Measurements from ENCODE around the gene ZNF618.

ZNF618 gene

DNA sequence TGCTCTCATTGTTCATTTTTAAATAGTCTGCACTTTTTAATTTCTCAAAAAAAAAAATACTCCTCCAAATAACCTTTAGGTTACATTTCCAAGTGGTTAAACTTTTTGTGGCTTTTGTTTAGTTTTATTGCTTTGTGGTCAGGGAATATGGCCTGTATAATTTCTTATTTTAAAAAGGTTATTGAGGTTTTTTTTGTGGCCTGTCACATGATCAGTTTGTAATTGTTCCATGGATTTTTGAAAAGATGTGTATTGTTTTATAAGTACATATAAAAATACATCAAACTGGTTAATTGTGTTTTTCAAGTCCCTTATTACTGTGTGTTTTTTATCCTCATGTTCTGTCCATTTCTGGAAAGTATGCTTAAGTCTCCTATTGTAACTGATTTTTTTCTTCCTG lies 64.0 kb downstream of the ZNF618 start:
- TF ChIP-seq, protein P1, sequence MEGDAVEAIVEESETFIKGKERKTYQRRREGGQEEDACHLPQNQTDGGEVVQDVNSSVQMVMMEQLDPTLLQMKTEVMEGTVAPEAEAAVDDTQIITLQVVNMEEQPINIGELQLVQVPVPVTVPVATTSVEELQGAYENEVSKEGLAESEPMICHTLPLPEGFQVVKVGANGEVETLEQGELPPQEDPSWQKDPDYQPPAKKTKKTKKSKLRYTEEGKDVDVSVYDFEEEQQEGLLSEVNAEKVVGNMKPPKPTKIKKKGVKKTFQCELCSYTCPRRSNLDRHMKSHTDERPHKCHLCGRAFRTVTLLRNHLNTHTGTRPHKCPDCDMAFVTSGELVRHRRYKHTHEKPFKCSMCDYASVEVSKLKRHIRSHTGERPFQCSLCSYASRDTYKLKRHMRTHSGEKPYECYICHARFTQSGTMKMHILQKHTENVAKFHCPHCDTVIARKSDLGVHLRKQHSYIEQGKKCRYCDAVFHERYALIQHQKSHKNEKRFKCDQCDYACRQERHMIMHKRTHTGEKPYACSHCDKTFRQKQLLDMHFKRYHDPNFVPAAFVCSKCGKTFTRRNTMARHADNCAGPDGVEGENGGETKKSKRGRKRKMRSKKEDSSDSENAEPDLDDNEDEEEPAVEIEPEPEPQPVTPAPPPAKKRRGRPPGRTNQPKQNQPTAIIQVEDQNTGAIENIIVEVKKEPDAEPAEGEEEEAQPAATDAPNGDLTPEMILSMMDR (IDR thresholded peaks at IDR 0.05; ENCODE audit: insufficient read depth, missing control alignments) = no peak
- FAIRE-seq (no peak), DNase-seq (ENCODE audit: insufficient read length, low spot score) (no peak)

DNA sequence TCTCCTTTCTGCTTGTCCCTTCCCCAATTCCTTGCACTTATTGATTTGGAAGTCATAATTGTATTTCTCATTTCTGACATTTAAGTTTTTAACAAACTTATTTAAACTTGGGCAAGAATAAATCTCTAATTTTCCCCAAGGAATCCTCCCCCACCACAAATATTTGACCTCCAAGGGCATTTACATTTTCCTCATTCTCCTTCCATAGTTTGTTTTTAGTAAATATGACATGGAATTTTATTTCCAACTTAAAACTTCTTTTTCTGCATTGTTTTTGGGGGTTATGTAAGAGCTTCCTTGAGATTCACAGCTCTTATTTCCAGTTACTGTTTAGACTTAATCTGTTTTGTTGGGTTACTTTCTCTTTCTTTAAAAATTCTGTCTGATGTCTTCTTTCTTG lies 64.9 kb downstream of the ZNF618 start:
- DNase-seq (ENCODE audit: insufficient read length, low spot score) (no peak), FAIRE-seq (no peak)

DNA sequence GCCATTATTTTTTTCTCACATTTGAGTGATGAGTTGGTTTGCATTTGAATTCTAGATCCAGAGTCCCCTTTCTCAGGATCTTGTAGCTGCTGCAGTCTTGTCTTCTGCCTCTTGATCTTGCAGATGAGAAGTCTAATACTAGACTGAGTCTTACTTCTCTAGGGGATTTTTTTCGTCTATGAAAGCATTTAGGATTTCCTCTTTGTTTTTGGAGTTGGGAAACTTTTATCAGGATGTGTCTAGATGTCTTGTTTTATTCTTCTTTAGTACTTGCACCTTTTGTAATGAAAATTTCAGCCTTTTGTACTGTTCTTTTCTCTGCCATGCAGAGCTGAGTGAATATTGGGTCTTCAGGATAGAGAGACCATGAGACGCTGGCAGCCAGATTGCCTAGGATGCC lies 65.4 kb downstream of the ZNF618 start:
- DNase-seq (ENCODE audit: insufficient read length, low spot score) (no peak), FAIRE-seq (no peak)
- TF ChIP-seq, protein P1 (IDR thresholded peaks at IDR 0.05; ENCODE audit: insufficient read depth, missing control alignments) = no peak

More for the DNA sequence above, 64.9 kb downstream of the ZNF618 start:
- TF ChIP-seq, protein P1 (IDR thresholded peaks at IDR 0.05; ENCODE audit: insufficient read depth, missing control alignments) = no peak

DNA sequence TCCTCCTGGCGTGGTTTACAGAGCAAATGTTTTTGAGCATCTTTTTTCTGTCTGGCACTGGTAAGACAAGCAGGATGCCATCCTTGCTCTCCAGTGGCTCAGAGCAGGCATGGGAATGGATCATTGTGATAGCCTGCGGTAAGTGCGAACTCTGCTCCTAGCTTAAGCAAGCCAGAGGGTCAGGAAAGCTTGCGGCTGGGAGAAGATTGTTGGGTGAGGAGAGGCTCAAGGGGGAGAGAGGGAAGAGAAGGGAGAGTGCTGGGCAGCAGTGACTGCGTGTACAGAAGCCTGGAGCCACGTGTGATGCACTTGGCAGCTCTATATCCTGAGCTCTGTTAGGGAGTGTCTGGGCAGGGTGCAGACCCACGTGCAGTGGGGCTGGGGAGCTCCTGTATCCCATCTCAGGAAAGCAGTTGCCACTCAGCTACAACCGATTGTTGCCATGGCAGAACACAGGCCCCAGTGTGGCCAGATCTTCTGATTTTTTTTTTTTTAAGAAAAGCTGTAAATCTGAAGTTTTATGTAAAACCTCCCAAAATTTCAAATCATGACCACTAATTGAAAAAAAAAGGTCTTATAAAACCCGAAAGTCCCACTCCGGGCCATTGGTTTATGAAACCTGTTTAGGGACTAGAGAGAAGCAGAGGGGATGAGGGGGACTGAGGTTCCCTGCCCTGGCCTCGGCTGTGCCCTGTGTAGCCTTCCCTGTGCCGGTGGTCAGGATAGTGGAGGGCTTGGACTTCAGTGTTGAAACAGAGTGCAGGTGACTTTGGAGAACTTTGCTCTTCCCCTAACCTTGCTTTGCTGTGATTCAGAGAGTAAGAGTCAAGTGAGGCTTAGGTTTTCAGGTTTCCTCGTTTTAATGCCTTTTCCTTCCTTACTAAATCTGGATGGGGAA lies 67.3 kb downstream of the ZNF618 start:
- DNase-seq (ENCODE audit: insufficient read length, low spot score) (no peak), FAIRE-seq (no peak)
- TF ChIP-seq, protein P1 (IDR thresholded peaks at IDR 0.05; ENCODE audit: insufficient read depth, missing control alignments) = no peak

DNA sequence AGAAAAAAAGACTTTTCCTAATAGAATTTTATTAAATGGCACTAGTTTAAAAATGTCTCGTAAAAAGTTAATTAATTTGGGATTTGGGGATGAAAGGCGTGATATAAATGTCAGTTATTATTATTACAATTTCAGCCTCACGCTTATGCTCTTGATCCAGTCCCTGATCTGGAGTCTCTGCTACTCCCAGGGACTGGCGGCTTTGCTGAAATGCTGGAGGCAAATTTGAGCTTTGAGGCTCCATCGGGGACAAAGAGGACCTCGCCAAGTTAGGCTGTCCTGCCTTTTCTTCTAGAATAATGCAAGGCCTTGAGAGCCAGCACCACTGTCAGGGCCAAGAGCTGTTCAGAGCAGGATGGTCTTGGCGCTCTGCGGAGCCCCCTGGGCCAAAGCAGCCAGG lies 69.7 kb downstream of the ZNF618 start:
- TF ChIP-seq, protein P1 (IDR thresholded peaks at IDR 0.05; ENCODE audit: insufficient read depth, missing control alignments) = no peak
- FAIRE-seq (no peak), DNase-seq (ENCODE audit: insufficient read length, low spot score) (no peak)

DNA sequence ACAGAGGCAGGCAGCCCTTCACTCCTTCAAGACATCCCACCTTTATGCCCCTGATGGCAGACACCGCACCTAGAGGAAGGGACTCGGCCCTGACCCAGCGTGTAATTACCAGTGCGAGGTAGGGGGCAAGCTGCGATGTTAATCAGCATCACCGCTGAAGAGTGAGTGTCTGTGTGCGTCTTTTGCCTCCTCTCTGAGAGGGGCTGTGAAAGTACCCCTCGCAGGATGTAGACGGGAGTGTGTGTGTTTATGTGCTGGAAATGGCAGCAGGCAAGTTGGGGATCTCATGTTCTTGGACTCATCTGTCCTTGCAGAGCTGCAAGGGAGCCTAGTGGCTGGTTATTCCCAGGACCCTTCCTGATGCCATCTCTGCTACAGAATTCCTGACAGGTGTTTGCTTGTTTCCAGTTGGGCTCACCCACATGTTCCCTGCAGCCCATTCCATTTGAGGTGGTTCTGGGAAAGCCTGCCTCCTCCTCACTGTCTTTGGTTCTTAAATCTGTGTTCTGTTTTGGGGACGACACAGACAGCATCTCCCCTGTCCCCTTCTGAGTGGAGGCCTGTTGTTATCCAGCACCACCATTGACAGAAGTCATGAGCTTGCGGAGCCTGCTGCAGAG lies 70.5 kb downstream of the ZNF618 start:
- DNase-seq (ENCODE audit: insufficient read length, low spot score) = no peak
- TF ChIP-seq, protein P1 (IDR thresholded peaks at IDR 0.05; ENCODE audit: insufficient read depth, missing control alignments) = no peak
- FAIRE-seq = no peak

DNA sequence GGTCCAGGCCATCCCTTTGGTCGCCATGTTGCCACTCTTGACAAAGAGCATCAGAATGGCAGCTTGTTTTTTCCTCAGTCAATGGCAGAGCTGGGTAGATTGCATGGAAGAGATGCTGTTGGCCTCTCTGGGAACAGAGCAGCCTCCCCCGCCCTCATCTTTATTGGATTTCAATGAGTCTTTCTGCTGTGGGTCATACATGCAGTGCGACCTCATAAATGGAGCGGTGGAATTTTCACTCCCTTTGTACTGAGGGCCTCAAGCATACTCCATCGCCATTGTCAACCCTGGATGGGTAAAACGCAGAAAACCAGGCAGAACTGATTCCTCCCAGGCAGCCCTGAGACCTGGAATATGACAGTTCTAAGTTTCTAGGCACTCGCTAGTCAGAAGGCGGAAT lies 71.8 kb downstream of the ZNF618 start:
- DNase-seq (ENCODE audit: insufficient read length, low spot score) = no peak
- TF ChIP-seq, protein P1 (IDR thresholded peaks at IDR 0.05; ENCODE audit: insufficient read depth, missing control alignments) = no peak
- no peak for FAIRE-seq
